GM21723 (cell line): ENCODE data around the gene EPN1.

Experiments used
- ATAC-seq: cut with Tn5 transposase; IDR thresholded peaks from one replicate; pipeline ENCODE4 v1.9.1; 2021; ENCODE audit warnings: mild to moderate bottlenecking, moderate library complexity; ENCODE audit not compliant: unreplicated experiment

Gene EPN1

GRCh38 chr19:55674841-55675660 lies at the start of gene EPN1:
TSS of gene EPN1 (plus strand) at chr19:55675226. CDS start at chr19:55678628, 3,402 bp downstream.
- ATAC-seq, result peak; percentile 53

- no peak for ATAC-seq
These were observed 48.7 kb upstream of the EPN1 start for GRCh38 chr19:55626350-55626749.

GRCh38 chr19:55632463-55632834 lies 42.6 kb upstream of the EPN1 start:
- no peak for ATAC-seq

- no peak for ATAC-seq
These were observed 41.2 kb upstream of the EPN1 start for GRCh38 chr19:55633861-55634260.

- no peak for ATAC-seq
These were observed 39.7 kb upstream of the EPN1 start for GRCh38 chr19:55635334-55635717.

- ATAC-seq, result no peak
These were observed 39.1 kb upstream of the EPN1 start for GRCh38 chr19:55635856-55636440.

- ATAC-seq, result no peak
These were observed 38.3 kb upstream of the EPN1 start for GRCh38 chr19:55636723-55637122.

- ATAC-seq, result no peak
These were observed 37.5 kb upstream of the EPN1 start for GRCh38 chr19:55637534-55637933.

GRCh38 chr19:55638864-55639359 lies 36.1 kb upstream of the EPN1 start:
- ATAC-seq, result no peak

GRCh38 chr19:55640043-55640576 lies 34.9 kb upstream of the EPN1 start:
- ATAC-seq, result no peak

GRCh38 chr19:55640577-55641425 lies 34.2 kb upstream of the EPN1 start, which contains the start of gene ZNF580:
TSS of gene ZNF580 (plus strand) at chr19:55641002. CDS start at chr19:55642509, 1,507 bp downstream.
- ATAC-seq, result peak; percentile 34

GRCh38 chr19:55641426-55642152 lies 33.4 kb upstream of the EPN1 start:
- no peak for ATAC-seq

GRCh38 chr19:55642153-55643002 lies 32.6 kb upstream of the EPN1 start:
- ATAC-seq, result peak; percentile 16

- peak; percentile 38 for ATAC-seq
These were observed 31.8 kb upstream of the EPN1 start, which contains the start of gene ZNF581 for GRCh38 chr19:55643003-55643886. TSS of gene ZNF581 (plus strand) at chr19:55643649. CDS start at chr19:55644572, 923 bp downstream.

- ATAC-seq, result no peak
These were observed 31.2 kb upstream of the EPN1 start for GRCh38 chr19:55643887-55644176.

- ATAC-seq, result no peak
These were observed 30.7 kb upstream of the EPN1 start for GRCh38 chr19:55644191-55644833.

- ATAC-seq, result no peak
These were observed 30.0 kb upstream of the EPN1 start for GRCh38 chr19:55644842-55645511.

GRCh38 chr19:55645512-55645881 lies 29.5 kb upstream of the EPN1 start:
- no peak for ATAC-seq
